DOHH2 (cell line): Measurements from ENCODE around the gene RAB10.

Experiments
- H3F3A ChIP-seq: fragments of 200-600 bp; sonication (generic), shearing (Covaris generic); 2 replicates; pipeline ENCODE4 v1.6.0; 2016; ENCODE audit warnings: antibody characterized with exemption, mild to moderate bottlenecking; ENCODE audit not compliant: control insufficient read depth, insufficient read depth
- H3K27ac ChIP-seq: fragments of 200-600 bp; sonication (generic); 2 replicates; pipeline ENCODE4 v1.5.1; 2014; ENCODE audit warnings: low read depth, mild to moderate bottlenecking, low read length, moderate library complexity
- H3K27me3 ChIP-seq: fragments of 200-600 bp; sonication (generic); 2 replicates; pipeline ENCODE4 v1.6.1; 2014; ENCODE audit warnings: mild to moderate bottlenecking, low read length, mixed read lengths; ENCODE audit not compliant: control insufficient read depth
- H3K36me3 ChIP-seq: fragments of 200-600 bp; sonication (generic); 2 replicates; pipeline ENCODE4 v1.6.1; 2014; ENCODE audit warnings: mild to moderate bottlenecking, low read length, moderate library complexity, mixed read lengths; ENCODE audit not compliant: control insufficient read depth
- H3K4me1 ChIP-seq: fragments of 200-600 bp; sonication (generic); 2 replicates; pipeline ENCODE4 v1.6.1; 2014; ENCODE audit warnings: mild to moderate bottlenecking, low read length, mixed read lengths; ENCODE audit not compliant: control insufficient read depth
- H3K4me2 ChIP-seq: fragments of 200-600 bp; sonication (generic); 2 replicates; pipeline ENCODE4 v1.6.0; 2014; ENCODE audit warnings: mild to moderate bottlenecking, low read length, moderate library complexity
- H3K4me3 ChIP-seq: fragments of 200-600 bp; sonication (generic); 2 replicates; pipeline ENCODE4 v1.5.1; 2014; ENCODE audit warnings: mild to moderate bottlenecking, low read length, mixed read lengths
- H3K79me2 ChIP-seq: fragments of 200-600 bp; sonication (generic); 2 replicates; pipeline ENCODE4 v1.6.1; 2014; ENCODE audit warnings: mild to moderate bottlenecking, low read length, mixed read lengths; ENCODE audit not compliant: control insufficient read depth
- H3K9me2 ChIP-seq: fragments of 200-600 bp; sonication (generic); replicated peaks from 2 replicates; pipeline ENCODE4 v1.6.1; 2014; ENCODE audit warnings: mild to moderate bottlenecking, low read length, mixed read lengths; ENCODE audit not compliant: control insufficient read depth
- H3K9me3 ChIP-seq: fragments of 200-600 bp; sonication (generic); 2 replicates; pipeline ENCODE4 v1.6.1; 2014; ENCODE audit warnings: antibody characterized with exemption, low read length, mixed read lengths; ENCODE audit not compliant: control insufficient read depth, insufficient read depth
- H4K20me1 ChIP-seq: fragments of 200-600 bp; sonication (generic); 2 replicates; pipeline ENCODE4 v1.6.0; 2014; ENCODE audit warnings: low read depth, mild to moderate bottlenecking, antibody characterized with exemption, low read length, moderate library complexity; ENCODE audit not compliant: control insufficient read depth, insufficient read depth
- CTCF ChIP-seq: fragments of 200-600 bp; sonication (generic); IDR thresholded peaks from one replicate; pipeline ENCODE4 v1.5.1; 2014; ENCODE audit warnings: antibody characterized with exemption, mild to moderate bottlenecking, low read depth, low read length; ENCODE audit not compliant: poor library complexity, severe bottlenecking
- EZH2phosphoT487 ChIP-seq: fragments of 200-600 bp; sonication (generic); IDR thresholded peaks from 2 replicates; pipeline ENCODE4 v1.6.1; 2017; ENCODE audit warnings: borderline replicate concordance, mild to moderate bottlenecking, antibody characterized with exemption, low read length, moderate library complexity, mixed read lengths

RAB10 gene

GRCh38 chr2:26184121-26184520 is 150.2 kb downstream of the RAB10 start:
- TF ChIP-seq CTCF (no peak), EZH2phosphoT487 (no peak)
- Histone ChIP-seq H3K27ac (no peak overlapping the region), H4K20me1 (no peaks in the 10 kb centered on the region), H3K4me3 (peak overlapping the region; percentile 47), H3K4me2 (peak overlapping the region; percentile 64), H3K27me3 (peaks cover 10% of the 10 kb centered on the region), H3F3A (no peaks in the 10 kb centered on the region), H3K9me2 (no peaks in the 10 kb centered on the region), H3K36me3 (no peaks in the 10 kb centered on the region), H3K9me3 (no peaks in the 10 kb centered on the region), H3K4me1 (peaks cover 8% of the 10 kb centered on the region), H3K79me2 (no peaks in the 10 kb centered on the region)

GRCh38 chr2:26184555-26185303 is 150.8 kb downstream of the RAB10 start:
- no peak overlapping the region for H3K27ac ChIP-seq
- H3K4me3 ChIP-seq: peak overlapping the region; percentile 67
- H3K9me3 ChIP-seq: no peaks in the 10 kb centered on the region
- no peaks in the 10 kb centered on the region for H3K79me2 ChIP-seq
- 0 out of 2 replicates have a peak, but pooled peaks cover 3% of the 10 kb centered on the region for H3K4me1 ChIP-seq
- no peaks in the 10 kb centered on the region for H3F3A ChIP-seq
- peak overlapping the region; percentile 64 for H3K4me2 ChIP-seq
- no peaks in the 10 kb centered on the region for H4K20me1 ChIP-seq
- peaks cover 4% of the 10 kb centered on the region for H3K27me3 ChIP-seq
- TF ChIP-seq EZH2phosphoT487: no peak
- TF ChIP-seq CTCF: no peak
- no peaks in the 10 kb centered on the region for H3K9me2 ChIP-seq
- no peaks in the 10 kb centered on the region for H3K36me3 ChIP-seq

GRCh38 chr2:26185304-26185928 is 151.5 kb downstream of the RAB10 start:
- Histone ChIP-seq H3K27me3 (no peaks in the 10 kb centered on the region; the same call in 1 of the 2 replicates), H3F3A (no peaks in the 10 kb centered on the region), H3K27ac (no peak overlapping the region), H3K36me3 (no peaks in the 10 kb centered on the region), H3K9me2 (no peaks in the 10 kb centered on the region), H3K4me3 (peak overlapping the region; percentile 67), H3K4me1 (0 out of 2 replicates have a peak, but pooled peaks cover 3% of the 10 kb centered on the region), H4K20me1 (no peaks in the 10 kb centered on the region), H3K4me2 (peak overlapping the region; percentile 64), H3K79me2 (no peaks in the 10 kb centered on the region), H3K9me3 (no peaks in the 10 kb centered on the region)
- TF ChIP-seq CTCF (no peak), EZH2phosphoT487 (no peak)
